GM18499 (cell line): ENCODE data around the gene BTAF1.
"Not testable (repeated sequence)": the region's sequence is repeated elsewhere in the genome, so short reads cannot be mapped to it uniquely, and the experiment has no call there.

Source experiments
- ATAC-seq: cut with Tn5 transposase; IDR thresholded peaks from one replicate; pipeline ENCODE4 v1.9.1; 2021; ENCODE audit warnings: moderate number of reproducible peaks; ENCODE audit not compliant: insufficient read depth, unreplicated experiment

BTAF1 gene

GRCh38 chr10:91923371-91924211, at the start of gene BTAF1:
Gene BTAF1 (plus strand): TSS chr10:91923770. CDS start chr10:91924077, 307 bp downstream.
- ATAC-seq: peak; percentile 88

- ATAC-seq: no peak
Observed at GRCh38 chr10:91875156-91875555, 48.4 kb upstream of the BTAF1 start.

DNA sequence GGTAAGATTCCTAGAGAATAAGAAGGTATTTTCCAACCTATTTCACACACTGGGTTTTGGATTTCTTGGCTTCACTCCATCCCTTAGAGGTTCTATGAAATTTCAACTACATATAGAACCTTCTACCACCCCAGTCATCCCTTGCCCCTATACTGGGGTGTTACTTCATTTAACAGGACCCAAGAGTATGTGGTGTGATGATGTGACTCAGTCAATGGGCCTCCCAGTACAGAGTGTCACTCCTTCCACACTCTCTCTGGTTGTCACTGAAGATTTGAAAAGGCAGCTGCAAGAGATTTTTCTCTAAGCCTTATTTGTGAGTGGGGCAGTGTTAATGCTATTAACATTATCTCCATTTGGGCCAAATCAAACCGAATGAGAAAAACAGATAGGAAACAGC, 47.8 kb upstream of the BTAF1 start:
- ATAC-seq: no peak

DNA sequence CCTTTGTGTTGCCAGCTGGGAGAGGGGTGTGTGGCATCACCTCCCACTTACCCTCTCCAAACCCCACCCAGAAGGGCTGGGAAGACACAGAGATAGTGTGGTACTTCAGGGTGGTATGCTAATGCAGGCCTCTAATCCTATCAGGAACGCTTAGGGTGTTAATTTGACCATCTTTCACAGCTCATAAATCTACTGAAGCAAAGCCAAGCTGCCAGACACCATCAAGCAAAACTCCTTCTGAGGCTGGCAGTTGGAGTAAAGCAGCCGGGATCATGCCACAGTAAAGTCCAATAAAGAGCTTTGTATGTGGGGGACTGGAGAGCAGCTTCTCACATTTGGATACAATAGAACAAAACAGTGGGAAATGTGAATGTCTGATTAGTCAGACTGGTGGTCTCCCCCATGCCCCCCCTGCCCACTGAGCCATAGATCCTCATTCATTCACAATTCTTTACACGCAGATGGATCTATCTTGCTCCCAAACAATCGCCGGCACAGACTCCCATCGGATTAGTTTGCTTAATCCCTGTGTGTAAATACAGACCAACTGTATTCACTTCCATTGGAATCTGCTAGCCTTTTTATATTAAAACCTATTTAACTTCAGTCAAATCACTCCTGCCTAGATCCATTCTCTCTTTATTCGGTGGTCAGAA, 43.9 kb upstream of the BTAF1 start:
- ATAC-seq: no peak

- no peak for ATAC-seq
Observed at GRCh38 chr10:91880310-91880709, 43.3 kb upstream of the BTAF1 start.

- no peak for ATAC-seq
Observed at GRCh38 chr10:91883549-91884444, 39.8 kb upstream of the BTAF1 start.

DNA sequence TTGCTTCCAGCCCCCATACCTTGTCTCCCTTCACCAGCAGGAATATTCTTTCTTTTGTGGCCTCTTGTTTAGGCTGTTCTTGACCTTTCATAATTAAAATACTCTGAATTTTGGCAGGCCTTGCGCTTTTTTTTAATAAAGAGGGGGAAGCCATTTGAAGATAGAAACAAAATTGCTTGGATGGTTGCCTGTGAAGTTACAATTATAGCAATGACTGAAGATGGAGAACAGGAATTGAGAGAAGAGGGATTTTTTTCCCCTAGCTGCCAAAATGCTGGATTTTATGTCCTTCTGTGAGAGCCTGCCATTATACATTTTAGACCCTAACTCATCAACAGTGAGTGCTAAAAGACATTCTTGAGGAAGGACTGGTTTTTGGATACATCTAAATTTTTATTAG, 39.0 kb upstream of the BTAF1 start:
- ATAC-seq: no peak

GRCh38 chr10:91885362-91886079, 38.0 kb upstream of the BTAF1 start:
- no peak for ATAC-seq

DNA sequence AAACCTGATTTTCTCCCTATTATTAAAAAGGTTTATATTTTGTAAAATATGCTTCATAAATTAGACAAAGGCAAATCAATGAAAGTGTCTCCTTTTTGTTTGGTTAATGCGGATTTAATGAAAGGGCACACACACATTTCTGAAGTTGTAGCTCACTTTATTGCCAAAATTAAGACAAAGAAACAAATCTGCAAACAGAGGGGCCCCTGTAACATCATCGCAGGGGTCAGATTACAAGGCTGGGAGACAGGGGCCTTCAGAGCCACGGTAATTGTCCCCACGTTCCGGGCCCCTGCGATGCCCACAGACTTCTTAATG, 36.7 kb upstream of the BTAF1 start:
- ATAC-seq: no peak

GRCh38 chr10:91887272-91888076, 36.1 kb upstream of the BTAF1 start:
- no peak for ATAC-seq

- ATAC-seq: no peak
Observed at GRCh38 chr10:91891125-91892001, 32.2 kb upstream of the BTAF1 start.

DNA sequence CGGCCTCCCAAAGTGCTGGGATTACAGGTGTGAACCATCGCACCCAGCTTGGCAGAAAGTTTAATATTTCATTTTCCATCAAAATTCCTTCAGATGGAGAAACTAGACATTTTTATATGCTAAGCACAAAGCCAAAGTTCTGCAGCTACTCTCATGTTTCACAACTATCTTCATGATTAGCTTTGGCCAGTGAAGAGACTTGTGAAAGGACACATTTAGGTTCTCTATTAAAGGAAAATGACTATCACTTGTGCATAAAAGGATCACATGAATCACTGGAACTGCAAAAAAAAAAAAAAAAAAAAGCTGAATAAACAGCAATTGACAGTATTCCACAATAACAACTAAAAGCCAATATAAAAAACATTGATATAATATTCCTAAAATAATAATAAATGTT, 30.5 kb upstream of the BTAF1 start:
- ATAC-seq: no peak

GRCh38 chr10:91894261-91894685, 29.3 kb upstream of the BTAF1 start:
- ATAC-seq: not testable (repeated sequence)

DNA sequence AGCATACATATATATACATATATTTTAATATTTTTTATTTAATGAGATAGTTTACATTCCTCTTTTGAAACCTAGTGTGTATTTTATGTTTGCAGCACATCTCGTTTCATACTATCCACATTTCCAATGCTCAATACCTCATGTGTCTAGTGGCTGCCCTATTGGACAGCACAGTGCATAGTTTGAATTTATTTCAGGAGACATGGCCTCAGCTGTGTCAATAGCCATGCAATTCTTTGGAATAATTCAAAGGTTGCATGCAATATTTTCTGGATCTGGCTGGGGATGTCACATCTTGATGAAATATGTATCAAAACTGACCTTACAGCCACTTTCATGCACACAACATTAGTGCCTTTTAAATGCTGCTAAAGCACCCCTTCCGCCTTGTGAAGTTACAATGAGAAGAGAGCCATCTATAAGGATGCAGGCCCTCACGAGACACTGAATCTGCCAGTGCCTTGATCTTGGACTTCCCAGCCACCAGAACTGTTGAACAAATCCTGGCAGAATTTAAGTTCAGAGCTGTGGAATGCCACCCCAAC, 27.3 kb upstream of the BTAF1 start:
- no peak for ATAC-seq

GRCh38 chr10:91897421-91897820, 26.1 kb upstream of the BTAF1 start:
- no peak for ATAC-seq

DNA sequence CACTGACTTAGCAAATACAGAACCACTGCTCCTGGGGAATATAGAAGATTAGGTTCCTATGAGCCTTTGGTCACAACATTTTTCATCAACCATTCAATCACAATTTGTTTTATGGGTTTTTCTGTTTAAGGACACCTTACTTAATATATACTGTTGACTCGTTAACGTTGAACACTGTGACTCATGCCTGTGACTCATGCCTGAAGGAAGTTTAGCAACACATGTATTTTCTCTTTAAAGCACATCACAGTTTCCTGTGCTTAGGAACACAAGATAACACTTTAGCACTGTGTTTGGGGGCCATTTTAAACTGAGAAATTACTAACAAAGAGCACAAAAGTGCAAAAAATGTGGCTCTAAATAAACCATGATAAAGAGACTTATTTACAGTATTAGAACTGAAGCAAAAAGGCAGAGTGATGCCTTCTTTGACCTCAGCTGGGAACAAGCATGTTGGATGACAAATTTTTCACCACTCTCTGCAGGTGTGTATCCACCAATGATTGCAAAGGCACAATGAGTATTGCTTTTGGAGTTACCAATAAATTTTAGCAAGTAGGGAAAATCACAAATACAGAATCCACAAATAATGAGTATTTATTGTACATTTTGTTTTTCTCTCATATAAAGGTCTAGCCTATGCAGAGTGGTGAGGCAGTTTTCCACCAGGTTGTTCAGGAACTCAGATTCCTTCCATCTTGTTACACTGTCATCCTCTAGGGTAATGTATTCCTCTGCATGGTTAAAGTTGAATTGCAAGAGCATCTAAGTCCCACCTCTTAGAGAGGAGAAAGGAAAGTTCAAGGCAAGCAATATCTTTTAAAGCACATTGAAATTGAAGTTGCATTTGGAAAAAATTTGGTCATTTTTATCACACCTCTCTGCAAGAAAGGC, 21.5 kb upstream of the BTAF1 start:
- ATAC-seq: peak; percentile 70

DNA sequence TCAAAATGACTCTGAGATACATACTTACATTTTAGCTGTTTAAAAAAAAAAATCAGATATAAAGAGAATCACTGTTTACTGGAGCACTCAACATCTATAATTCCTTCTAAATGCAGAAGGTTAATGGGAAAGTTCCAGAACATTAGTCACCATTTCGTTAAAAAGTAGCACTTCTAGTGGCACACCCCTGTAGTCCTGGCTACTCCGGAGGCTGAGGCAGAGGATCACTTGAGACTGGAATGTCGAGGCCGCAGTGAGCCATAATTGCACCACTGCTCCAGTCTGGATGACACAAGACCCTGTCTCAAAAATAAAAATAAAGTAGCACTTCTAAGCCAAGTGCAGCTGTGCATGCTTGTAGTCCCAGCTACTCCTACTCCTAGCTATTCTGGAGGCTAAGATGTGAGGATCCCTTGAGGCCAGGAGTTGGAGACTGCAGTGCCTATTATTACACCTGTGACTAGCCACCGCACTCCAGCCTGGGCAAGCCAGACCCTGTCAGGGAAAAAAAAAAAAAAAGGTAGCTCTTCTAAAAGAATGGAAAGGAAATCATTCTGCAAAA, 16.5 kb upstream of the BTAF1 start:
- ATAC-seq: no peak
